ENCODE results near the gene SLC9A9. TPM values are rescaled to one million over a fixed set of nuclear protein-coding genes. Genes with fewer than 3 reads are reported as not detected.
"Not testable (repeated sequence)": the region's sequence is repeated elsewhere in the genome, so short reads cannot be mapped to it uniquely, and the experiment has no call there.

Gene SLC9A9
- total RNA-seq, 4 donors from 2014 or later: 10.1 to 27.2 (median 16.7) TPM

- Histone ChIP-seq H3K27me3 (no peaks in the 10 kb centered on the region), H3K27ac (no peak overlapping the region), H3K9me3 (no peaks in the 10 kb centered on the region), H3K4me3 (no peak overlapping the region), H3K36me3 (no peaks in the 10 kb centered on the region), H3K4me1 (no peaks in the 10 kb centered on the region)
- WGBS, 2 donors (ENCODE audit: low coverage in 1 of 2): 83 to 90% methylated on average over 3 to 4 of the region's 4 CpGs
- TF ChIP-seq POLR2AphosphoS5 (IDR thresholded peaks at IDR 0.05): no peak
- TF ChIP-seq CTCF (IDR thresholded peaks at IDR 0.05): no peak
- TF ChIP-seq EP300 (IDR thresholded peaks at IDR 0.05): no peak
- TF ChIP-seq POLR2A (IDR thresholded peaks at IDR 0.05): no peak
- no peak for ATAC-seq
Observed at GRCh38 chr3:143283432-143284128, 564.7 kb downstream of the SLC9A9 start.

- 93 to 100% methylated on average over 1 to 2 of the region's 2 CpGs for WGBS, 2 donors (ENCODE audit: low coverage in 1 of 2)
- Histone ChIP-seq H3K36me3 (no peaks in the 10 kb centered on the region), H3K4me3 (no peak overlapping the region), H3K4me1 (no peaks in the 10 kb centered on the region), H3K27ac (no peak overlapping the region), H3K27me3 (no peaks in the 10 kb centered on the region), H3K9me3 (no peaks in the 10 kb centered on the region)
- no peak for ATAC-seq
- TF ChIP-seq POLR2A (IDR thresholded peaks at IDR 0.05) (no peak), EP300 (IDR thresholded peaks at IDR 0.05) (no peak), CTCF (IDR thresholded peaks at IDR 0.05) (no peak), POLR2AphosphoS5 (IDR thresholded peaks at IDR 0.05) (no peak)
Observed at GRCh38 chr3:143280984-143281383, 567.3 kb downstream of the SLC9A9 start.

DNA sequence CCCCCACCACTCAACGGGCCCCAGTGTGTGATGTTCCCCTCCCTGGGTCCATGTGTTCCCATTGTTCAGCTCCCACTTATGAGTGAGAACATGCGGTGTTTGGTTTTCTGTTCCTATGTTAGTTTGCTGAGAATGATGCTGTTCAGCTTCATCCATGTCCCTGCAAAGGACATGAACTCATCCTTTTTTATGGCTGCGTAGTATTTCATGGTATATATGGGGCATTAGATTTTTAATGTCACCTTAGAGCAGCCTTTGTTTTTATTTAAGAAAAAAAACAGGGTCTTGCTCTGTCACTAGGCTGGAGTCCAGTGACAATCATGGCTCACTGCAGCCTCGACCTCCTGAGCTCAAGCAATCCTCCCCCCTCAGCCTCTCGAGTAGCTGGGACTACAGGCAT lies 568.7 kb downstream of the SLC9A9 start:
- not testable (repeated sequence) for H3K9me3 ChIP-seq, H3K4me1 ChIP-seq, H3K36me3 ChIP-seq, H3K27ac ChIP-seq, H3K27me3 ChIP-seq, H3K4me3 ChIP-seq, ATAC-seq
- WGBS, 2 donors (ENCODE audit: low coverage in 1 of 2): 92 to 100% methylated on average over 2 to 5 of the region's 5 CpGs

GRCh38 chr3:143278721-143279120 lies 569.5 kb downstream of the SLC9A9 start:
- no peak for ATAC-seq
- TF ChIP-seq EP300 (IDR thresholded peaks at IDR 0.05) (no peak), POLR2A (IDR thresholded peaks at IDR 0.05) (no peak), POLR2AphosphoS5 (IDR thresholded peaks at IDR 0.05) (no peak), CTCF (IDR thresholded peaks at IDR 0.05) (no peak)
- Histone ChIP-seq H3K27ac (no peak overlapping the region), H3K4me1 (no peaks in the 10 kb centered on the region), H3K27me3 (no peaks in the 10 kb centered on the region), H3K36me3 (no peaks in the 10 kb centered on the region), H3K9me3 (no peaks in the 10 kb centered on the region), H3K4me3 (no peak overlapping the region)
- WGBS, 2 donors (ENCODE audit: low coverage in 1 of 2): 73 to 76% methylated on average over 1 of the region's 1 CpG

GRCh38 chr3:143277531-143277930 lies 570.7 kb downstream of the SLC9A9 start:
- no peak for TF ChIP-seq CTCF (IDR thresholded peaks at IDR 0.05)
- TF ChIP-seq EP300 (IDR thresholded peaks at IDR 0.05): no peak
- no peak for TF ChIP-seq POLR2A (IDR thresholded peaks at IDR 0.05)
- TF ChIP-seq POLR2AphosphoS5 (IDR thresholded peaks at IDR 0.05): no peak
- ATAC-seq: no peak
- no peaks in the 10 kb centered on the region for H3K9me3 ChIP-seq
- H3K27ac ChIP-seq: no peak overlapping the region
- H3K4me3 ChIP-seq: no peak overlapping the region
- no peaks in the 10 kb centered on the region for H3K4me1 ChIP-seq
- WGBS, 2 donors (ENCODE audit: low coverage in 1 of 2): 100% methylated on average over 1 to 2 of the region's 2 CpGs
- no peaks in the 10 kb centered on the region for H3K27me3 ChIP-seq
- H3K36me3 ChIP-seq: no peaks in the 10 kb centered on the region

Measured in gastroesophageal sphincter (tissue), 4 donors.